Activated T-cell treated with anti-CD3 and anti-CD28 coated beads for 4 hours (primary cell): ENCODE data around the gene VAV2.

Source experiments
- DNase-seq: peaks from one replicate; pipeline ENCODE4 v3.0.0-alpha.2; 2020

Gene VAV2

DNA sequence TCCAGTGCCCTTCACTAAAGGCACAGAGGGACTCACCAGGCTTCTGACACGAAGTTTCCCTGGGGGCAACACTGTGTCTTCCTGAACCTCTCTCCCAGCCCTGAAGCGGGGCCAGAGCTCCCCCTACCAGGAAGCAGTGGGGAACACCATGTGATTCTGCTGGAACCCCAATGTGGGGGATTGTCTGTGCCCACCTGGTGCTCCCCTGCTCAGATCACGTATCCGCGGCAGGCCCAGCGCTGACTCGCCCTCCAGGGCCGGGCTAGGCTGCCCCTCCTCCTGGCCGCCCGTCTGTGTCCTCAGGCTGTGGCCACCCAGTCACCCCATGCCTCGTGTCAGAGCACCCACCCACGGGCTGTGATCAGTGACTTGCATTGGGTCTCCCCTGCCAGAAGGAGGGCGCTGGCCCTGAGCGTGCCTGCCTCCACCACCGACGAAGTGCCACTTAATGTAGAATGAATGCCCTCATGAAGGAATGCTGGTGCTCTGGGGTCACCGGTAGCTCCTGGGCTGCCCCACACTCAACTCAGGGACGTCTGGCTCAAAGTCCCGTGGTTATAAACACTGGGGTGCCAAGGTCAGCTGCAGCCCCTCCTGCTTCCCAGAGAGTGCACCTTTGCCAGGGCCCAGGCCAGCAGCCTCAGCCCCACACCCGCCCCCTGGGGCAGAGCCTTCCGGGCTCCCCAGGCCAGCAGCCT lies 276.1 kb downstream of the VAV2 start:
- DNase-seq, result no peak

DNA sequence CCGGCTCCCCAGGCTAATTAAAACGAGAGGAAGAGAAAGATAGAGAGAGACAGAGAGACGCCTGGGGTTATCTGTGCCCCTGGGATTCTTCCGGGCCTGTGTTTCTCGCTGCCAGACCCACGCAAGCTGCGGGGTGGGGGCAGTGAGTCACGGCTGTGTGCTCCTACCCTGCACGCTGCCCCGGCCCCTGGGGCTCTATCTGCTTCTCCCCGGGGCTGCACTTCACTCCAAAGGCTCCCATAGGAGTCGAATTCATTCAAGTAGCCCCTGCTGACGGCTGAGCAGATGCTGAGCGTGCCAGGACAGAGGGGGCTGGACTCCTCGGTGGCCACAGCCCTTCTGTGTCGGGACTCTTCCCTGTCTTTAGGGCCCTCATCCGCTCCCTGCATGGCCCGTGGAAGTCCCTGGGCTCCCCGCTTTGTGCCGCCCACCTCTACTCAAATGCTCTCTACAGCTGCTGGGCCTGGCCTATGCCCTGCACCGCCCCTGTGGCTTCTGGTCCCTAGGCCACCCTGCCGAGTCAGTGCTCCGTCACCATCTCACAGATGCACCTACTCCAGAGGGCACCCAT lies 276.7 kb downstream of the VAV2 start:
- no peak for DNase-seq

DNA sequence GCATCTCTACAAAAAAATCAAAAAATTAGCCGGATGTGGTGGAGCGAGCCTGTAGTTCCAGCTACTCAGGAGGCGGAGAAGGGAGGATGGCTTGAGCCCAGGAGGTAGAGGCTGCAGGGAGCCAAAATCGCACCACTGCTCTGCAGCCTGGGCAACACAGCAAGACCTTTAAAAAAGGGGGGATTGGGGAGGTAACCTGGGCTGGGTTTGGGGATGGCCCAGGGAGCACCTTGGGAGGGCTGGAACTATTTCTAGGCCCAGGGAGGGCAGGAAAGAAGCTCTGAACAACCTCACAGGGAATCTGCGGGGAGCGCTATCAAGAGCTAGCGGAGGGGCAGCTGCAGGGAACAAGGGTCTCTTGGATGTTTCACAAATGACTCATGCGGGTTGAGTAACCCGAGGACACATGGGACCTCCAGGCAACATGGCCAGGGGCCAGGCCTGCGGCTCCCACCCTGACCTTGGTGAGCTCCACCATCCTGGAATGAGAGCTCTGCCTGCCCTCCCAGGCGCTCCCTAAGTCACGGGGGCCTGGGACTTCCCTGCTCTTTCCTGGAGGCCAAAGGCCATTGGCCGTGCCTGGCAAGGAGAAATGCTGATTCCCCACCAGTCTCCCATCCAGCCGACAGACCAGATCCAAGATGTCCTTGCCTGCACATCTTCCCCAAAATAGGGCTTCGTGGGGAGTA lies 277.4 kb downstream of the VAV2 start:
- DNase-seq, result no peak

DNA sequence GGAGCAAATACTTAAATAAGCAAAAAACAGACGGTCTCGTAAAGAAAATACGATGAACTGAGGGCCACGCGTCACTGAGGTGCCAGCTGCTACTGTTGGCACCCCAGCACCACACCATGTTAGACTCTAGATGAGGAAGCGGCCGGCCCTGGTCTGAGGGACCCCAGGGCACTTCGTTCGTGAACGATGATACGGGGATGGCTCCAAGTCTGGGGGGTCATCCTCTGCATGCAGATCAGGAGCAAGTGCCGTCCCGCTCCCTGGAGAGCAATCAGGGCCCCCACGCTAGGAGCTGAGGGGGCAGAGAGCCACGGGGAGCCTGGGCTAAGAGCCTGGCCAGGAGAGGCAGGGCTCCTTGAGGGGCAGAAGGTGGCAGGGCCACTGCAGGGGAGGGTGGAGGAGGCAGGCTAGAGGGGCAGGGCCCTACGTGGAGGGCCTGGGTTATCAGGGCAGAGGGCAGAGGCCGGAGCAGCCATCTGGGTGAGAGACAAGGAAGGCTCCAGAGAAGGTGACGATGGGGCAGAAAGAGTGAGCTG lies 278.1 kb downstream of the VAV2 start:
- DNase-seq, result no peak

DNA sequence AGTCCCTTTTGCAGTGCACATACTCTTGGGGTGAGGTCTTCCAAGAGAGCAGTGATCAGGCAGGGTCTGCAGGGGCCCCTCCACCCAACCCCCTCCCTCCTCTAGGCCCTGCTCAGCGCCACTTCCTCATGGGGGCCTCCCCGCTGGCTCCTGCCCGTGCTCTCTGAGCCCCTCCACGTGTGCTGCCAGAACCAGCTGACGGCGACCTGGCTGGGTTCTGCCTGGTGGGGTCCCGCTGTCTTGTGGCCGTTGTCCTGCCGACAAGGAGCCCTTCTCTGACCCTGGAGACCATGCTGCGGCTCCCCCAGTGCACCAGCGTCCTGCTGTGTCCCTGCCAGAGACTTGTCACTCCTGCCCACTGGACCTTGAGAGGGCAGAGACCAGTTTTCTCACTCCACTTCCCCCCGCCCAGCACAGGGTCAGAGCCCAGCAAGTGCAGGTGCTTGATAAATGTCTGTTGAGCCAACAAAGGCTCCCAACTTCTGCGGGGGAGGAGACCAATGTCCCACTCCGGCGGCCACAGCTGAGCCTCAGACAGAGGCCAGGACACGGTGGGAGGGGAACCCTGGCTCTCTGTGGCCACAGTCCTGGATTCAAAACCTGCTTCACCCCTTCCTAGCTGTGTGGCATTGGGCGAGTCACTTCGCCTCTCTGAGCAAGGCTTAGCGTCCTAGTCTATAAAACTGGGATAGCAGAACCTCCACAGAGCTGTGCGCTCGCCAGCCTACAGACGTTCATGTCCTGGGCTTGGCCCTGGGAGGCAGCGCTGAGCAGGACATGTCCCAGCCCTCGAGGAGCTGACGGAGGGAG lies 278.8 kb downstream of the VAV2 start:
- DNase-seq, result no peak

DNA sequence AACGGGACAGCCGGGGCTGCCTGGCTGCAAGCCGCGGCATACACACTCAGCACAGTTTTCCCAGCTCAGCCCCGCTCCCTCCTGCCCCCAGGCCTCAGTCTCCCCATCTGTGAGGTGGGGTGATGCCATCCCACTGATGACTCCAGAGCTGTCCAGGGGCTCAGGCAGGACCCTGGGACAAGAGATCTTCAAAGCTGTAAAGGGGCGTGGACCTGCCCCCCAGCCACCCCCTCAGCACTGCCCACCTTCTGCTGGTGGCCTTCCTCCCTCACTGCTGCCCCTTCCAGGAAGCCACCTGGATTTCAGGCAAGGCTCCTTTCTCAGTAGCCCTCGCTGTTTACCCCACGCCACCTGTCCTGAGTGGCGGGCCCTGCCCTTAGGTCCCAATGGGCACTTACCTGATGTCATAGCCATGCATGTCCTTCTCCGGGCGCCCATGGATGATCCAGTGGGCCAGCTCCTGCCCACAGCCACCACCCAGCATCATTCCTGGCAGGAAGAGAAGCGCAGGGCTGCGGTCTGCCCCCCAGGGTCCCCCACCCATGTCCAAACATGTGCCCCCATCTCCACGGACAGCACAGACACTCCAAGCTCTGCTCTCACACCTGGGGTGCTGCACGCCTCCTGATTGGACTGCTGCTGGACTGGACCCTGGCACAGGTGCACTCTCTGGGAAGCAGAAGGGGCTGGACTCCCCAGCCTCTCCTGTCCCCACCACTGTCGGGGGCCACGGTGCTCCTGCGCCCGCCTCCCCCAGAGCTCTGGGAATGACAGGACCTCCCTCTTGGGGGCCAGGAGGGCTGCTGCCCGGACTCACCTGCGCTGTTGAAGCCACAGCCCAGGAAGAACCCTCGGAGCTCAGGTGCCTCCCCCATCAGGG lies 279.7 kb downstream of the VAV2 start:
- no peak for DNase-seq
